SU-DHL-6 (cell line): ENCODE results near the gene KRTAP9-8.

ENCODE experiments used
- CTCF ChIP-seq: fragments of 200-600 bp; sonication (generic); IDR thresholded peaks from one replicate; pipeline ENCODE4 v1.5.1; 2017; ENCODE audit warnings: antibody characterized with exemption, mild to moderate bottlenecking, low read length, moderate library complexity; ENCODE audit not compliant: insufficient read depth, poor library complexity, severe bottlenecking
- EZH2phosphoT487 ChIP-seq: fragments of 200-600 bp; sonication (generic), shearing (Covaris generic); conservative IDR thresholded peaks from 2 replicates; pipeline ENCODE4 v1.6.1; 2018; ENCODE audit warnings: mild to moderate bottlenecking, antibody characterized with exemption, low read length, moderate library complexity, mixed read lengths

DNA sequence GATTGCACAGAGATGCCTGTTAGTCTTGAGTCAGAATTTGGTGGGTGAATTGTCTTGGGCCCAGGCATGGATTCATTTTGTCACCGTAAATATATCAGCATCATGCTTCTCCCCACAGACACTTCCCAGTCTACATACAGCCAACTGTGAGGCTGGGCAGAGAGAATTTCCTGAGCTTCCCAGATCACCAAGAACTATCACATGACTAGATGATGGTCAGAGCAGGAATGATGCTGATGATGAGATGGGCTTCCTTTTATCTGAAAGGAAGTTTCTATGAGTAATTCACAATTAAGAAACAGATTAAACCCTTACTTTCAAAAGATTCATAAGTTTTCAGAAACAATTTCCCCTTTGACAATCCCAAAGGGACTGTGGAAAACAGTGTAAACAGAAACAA, 17.1 kb downstream of the KRTAP9-8 start:
- TF ChIP-seq CTCF (no peak), EZH2phosphoT487 (no peak)
